IMR-90 (cell line): ENCODE data around the gene S100A11.

Experiments used
- CTCF ChIP-seq: conservative IDR thresholded peaks from 2 replicates; pipeline ENCODE4 v1.5.1; 2012; ENCODE audit warnings: mild to moderate bottlenecking, low read depth, low read length, improper control_type of control experiment
- POLR2A ChIP-seq: IDR thresholded peaks from 2 replicates; pipeline ENCODE4 v1.6.1; 2012; ENCODE audit warnings: mild to moderate bottlenecking, low read depth, low read length
- RFX5 ChIP-seq: IDR thresholded peaks from 2 replicates; pipeline ENCODE4 v1.8.0; 2012; ENCODE audit warnings: low read depth, mild to moderate bottlenecking, low read length, moderate library complexity
- SMC3 ChIP-seq: fragments of 150-350 bp; IDR thresholded peaks from 2 replicates; pipeline ENCODE4 v1.6.1; 2016; ENCODE audit warnings: low read depth, mild to moderate bottlenecking, antibody characterized with exemption, low read length, moderate library complexity
- USF2 ChIP-seq: fragments of 150-350 bp; IDR thresholded peaks from 2 replicates; pipeline ENCODE4 v1.6.1; 2017; ENCODE audit warnings: mild to moderate bottlenecking, antibody characterized with exemption, low read length, low read depth

- no peak for TF ChIP-seq CTCF
- TF ChIP-seq RFX5: no peak
- no peak for TF ChIP-seq POLR2A
- no peak for TF ChIP-seq USF2
- no peak for TF ChIP-seq SMC3
Observed at GRCh38 chr1:152021569-152021968, 15.2 kb downstream of the S100A11 start.
